ENCODE results near the gene IL4.

The IL4 gene

GRCh38 chr5:132704875-132705274 lies 31.1 kb downstream of the IL4 start:
- no peak for FAIRE-seq

DNA sequence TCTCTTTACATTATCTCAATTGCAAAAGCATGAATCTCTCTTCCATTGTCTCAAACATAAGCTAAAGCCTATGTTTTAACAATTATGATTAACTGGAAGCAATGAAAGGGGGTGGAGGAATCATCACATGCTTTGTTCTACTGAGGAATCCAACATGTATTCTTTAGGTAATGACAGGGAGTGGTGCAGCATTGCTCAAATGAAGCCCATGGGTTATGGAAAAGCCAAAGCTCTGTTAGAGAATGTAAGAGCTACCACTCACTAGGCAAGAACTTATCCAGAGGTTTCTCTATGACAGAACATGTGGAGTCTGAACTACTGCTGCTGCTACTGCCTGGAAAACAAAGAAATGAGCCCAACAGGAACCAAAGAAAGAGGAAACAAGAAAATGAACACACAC lies 34.9 kb downstream of the IL4 start:
- no peak for FAIRE-seq

DNA sequence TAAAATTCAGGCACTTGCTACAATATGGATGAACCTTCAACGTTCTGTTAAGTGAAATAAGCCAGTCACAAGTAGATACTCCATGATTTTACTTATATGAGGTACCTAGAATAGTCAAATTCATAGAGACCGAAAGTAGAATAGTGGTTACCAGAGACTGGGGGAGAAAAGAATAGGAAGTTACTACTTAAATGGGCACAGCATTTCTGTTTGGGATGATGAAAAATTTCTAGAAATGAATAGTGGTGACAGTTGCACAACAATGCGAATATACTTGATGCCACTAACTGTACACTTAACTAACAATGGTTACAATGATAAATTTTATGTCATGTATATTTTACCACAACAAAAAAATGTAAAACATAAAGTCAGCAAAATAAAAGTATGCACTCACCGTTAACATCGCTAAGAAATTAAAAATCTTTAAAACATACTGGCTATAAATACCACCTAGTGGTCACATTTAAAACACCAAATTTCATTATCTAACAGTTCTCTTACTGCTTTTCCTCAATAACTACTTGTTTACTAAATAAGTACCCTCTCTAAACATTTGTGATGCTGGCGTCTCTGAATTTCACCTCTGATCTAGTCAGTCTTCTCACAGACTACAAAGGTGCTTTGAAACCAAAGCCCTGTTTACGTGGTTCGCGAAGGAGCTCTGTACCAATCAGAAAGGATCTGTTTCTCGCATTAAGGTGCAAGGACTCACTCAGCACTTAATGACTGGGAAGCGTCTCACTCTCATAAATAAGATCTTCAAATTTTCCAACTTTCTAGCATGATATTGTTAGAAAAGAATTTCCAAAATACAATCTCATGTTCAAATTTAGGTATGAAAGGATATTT lies 40.9 kb downstream of the IL4 start:
- FAIRE-seq: no peak

- FAIRE-seq: no peak
These were observed 44.9 kb downstream of the IL4 start for GRCh38 chr5:132718544-132719312.

GRCh38 chr5:132725745-132726144 lies 52.0 kb downstream of the IL4 start:
- no peak for FAIRE-seq

- FAIRE-seq: no peak
These were observed 56.1 kb downstream of the IL4 start for GRCh38 chr5:132729896-132730295.

Data from colon (tissue), 2 donors.